ENCODE data around the gene ELL2.

ELL2 gene

GRCh38 chr5:95953021-95953702 is 8.5 kb downstream of the ELL2 start:
- DNase-seq = no peak

GRCh38 chr5:95951916-95952315 is 9.7 kb downstream of the ELL2 start:
- DNase-seq = no peak

- DNase-seq = no peak
These were observed 11.8 kb downstream of the ELL2 start for GRCh38 chr5:95949810-95950209.

GRCh38 chr5:95948631-95949030 is 13.0 kb downstream of the ELL2 start:
- DNase-seq = no peak

GRCh38 chr5:95946451-95946850 is 15.2 kb downstream of the ELL2 start:
- no peak for DNase-seq

GRCh38 chr5:95942968-95943367 is 18.7 kb downstream of the ELL2 start:
- no peak for DNase-seq

- no peak for DNase-seq
These were observed 19.2 kb downstream of the ELL2 start for GRCh38 chr5:95942414-95942813.

GRCh38 chr5:95941756-95942155 is 19.9 kb downstream of the ELL2 start:
- DNase-seq = peak; percentile 12

GRCh38 chr5:95940758-95941682 is 20.6 kb downstream of the ELL2 start:
- DNase-seq = no peak

GRCh38 chr5:95939465-95939864 is 22.2 kb downstream of the ELL2 start:
- DNase-seq = no peak

- DNase-seq = no peak
These were observed 22.9 kb downstream of the ELL2 start for GRCh38 chr5:95938766-95939165.

GRCh38 chr5:95938347-95938746 is 23.3 kb downstream of the ELL2 start:
- no peak for DNase-seq

GRCh38 chr5:95937607-95938152 is 24.0 kb downstream of the ELL2 start:
- no peak for DNase-seq

- DNase-seq = no peak
These were observed 24.7 kb downstream of the ELL2 start for GRCh38 chr5:95936812-95937397.

GRCh38 chr5:95935553-95936100 is 26.0 kb downstream of the ELL2 start:
- DNase-seq = no peak

- DNase-seq = no peak
These were observed 27.3 kb downstream of the ELL2 start for GRCh38 chr5:95934207-95934804.

GRCh38 chr5:95932941-95933340 is 28.7 kb downstream of the ELL2 start:
- no peak for DNase-seq

- no peak for DNase-seq
These were observed 30.4 kb downstream of the ELL2 start for GRCh38 chr5:95931079-95931833.

GRCh38 chr5:95930141-95930930 is 31.3 kb downstream of the ELL2 start:
- no peak for DNase-seq

GRCh38 chr5:95928724-95929253 is 32.9 kb downstream of the ELL2 start:
- no peak for DNase-seq
